GM21529 (cell line): ENCODE data around the gene PCSK4.

Experiments
- ATAC-seq: cut with Tn5 transposase; IDR thresholded peaks from one replicate; pipeline ENCODE4 v1.9.1; 2021; ENCODE audit not compliant: unreplicated experiment

The PCSK4 gene

GRCh38 chr19:1457031-1457739, 33.0 kb downstream of the PCSK4 start:
- no peak for ATAC-seq

GRCh38 chr19:1456121-1456900, 33.8 kb downstream of the PCSK4 start:
- no peak for ATAC-seq

GRCh38 chr19:1455336-1456120, 34.6 kb downstream of the PCSK4 start:
- no peak for ATAC-seq

- ATAC-seq, result no peak
These were observed 35.2 kb downstream of the PCSK4 start for GRCh38 chr19:1455002-1455335.

- no peak for ATAC-seq
These were observed 36.4 kb downstream of the PCSK4 start for GRCh38 chr19:1453525-1454364.

- no peak for ATAC-seq
These were observed 37.2 kb downstream of the PCSK4 start for GRCh38 chr19:1452802-1453524.

GRCh38 chr19:1451916-1452801, 38.0 kb downstream of the PCSK4 start:
- ATAC-seq, result no peak

GRCh38 chr19:1450735-1451731, 39.1 kb downstream of the PCSK4 start:
- ATAC-seq, result no peak

- ATAC-seq, result no peak
These were observed 40.4 kb downstream of the PCSK4 start, which contains the start of gene APC2 for GRCh38 chr19:1449467-1450442. Gene APC2, plus strand, starts transcription at chr19:1450121. Its CDS starts 2,881 bp downstream, at chr19:1453002.

GRCh38 chr19:1447944-1448343, 42.2 kb downstream of the PCSK4 start:
- ATAC-seq, result no peak

- no peak for ATAC-seq
These were observed 42.6 kb downstream of the PCSK4 start for GRCh38 chr19:1447504-1447903.

GRCh38 chr19:1446713-1447481, 43.3 kb downstream of the PCSK4 start:
- ATAC-seq, result no peak

- no peak for ATAC-seq
These were observed 44.0 kb downstream of the PCSK4 start for GRCh38 chr19:1445932-1446712.

- peak; percentile 85 for ATAC-seq
These were observed 44.8 kb downstream of the PCSK4 start for GRCh38 chr19:1445185-1445931.
